ENCODE measurements around the gene CARS2.

DNA sequence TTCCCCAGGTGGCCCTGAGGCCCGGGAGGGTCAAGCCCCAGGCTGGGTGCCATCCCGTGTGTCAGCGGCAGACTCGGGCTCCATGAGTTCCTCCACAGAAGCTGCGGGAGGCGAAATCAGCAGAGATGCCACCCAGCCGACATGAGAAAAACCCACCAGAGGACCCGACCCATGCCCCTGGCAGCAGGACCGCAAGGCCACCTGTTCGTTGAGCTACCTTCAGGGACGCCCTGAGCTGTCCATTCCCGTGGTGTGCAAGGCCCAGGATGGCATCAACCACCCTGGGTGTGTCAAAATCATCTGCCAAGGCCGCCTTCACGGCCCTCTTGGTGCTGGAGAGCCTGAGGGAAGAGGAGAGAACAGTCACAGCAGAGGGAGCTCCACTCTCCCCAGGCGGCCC is 60.2 kb downstream of the CARS2 start:
- TF ChIP-seq, protein P1, sequence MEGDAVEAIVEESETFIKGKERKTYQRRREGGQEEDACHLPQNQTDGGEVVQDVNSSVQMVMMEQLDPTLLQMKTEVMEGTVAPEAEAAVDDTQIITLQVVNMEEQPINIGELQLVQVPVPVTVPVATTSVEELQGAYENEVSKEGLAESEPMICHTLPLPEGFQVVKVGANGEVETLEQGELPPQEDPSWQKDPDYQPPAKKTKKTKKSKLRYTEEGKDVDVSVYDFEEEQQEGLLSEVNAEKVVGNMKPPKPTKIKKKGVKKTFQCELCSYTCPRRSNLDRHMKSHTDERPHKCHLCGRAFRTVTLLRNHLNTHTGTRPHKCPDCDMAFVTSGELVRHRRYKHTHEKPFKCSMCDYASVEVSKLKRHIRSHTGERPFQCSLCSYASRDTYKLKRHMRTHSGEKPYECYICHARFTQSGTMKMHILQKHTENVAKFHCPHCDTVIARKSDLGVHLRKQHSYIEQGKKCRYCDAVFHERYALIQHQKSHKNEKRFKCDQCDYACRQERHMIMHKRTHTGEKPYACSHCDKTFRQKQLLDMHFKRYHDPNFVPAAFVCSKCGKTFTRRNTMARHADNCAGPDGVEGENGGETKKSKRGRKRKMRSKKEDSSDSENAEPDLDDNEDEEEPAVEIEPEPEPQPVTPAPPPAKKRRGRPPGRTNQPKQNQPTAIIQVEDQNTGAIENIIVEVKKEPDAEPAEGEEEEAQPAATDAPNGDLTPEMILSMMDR (IDR thresholded peaks at IDR 0.05): no peak
- no peak for TF ChIP-seq ZFX (IDR thresholded peaks at IDR 0.05; ENCODE audit: borderline replicate concordance)

Measured in 22Rv1 (cell line).